GM12864 (cell line): Measurements from ENCODE around the gene VSNL1.

ENCODE experiments used
- DNase-seq: peaks from one replicate; pipeline ENCODE4 v3.0.0-alpha.2; 2011; ENCODE audit warnings: low read depth
- H3K4me3 ChIP-seq: 2 replicates; pipeline ENCODE4 v1.5.1; 2011; ENCODE audit warnings: mild to moderate bottlenecking, low read depth, low read length, control low read depth
- CTCF ChIP-seq: IDR thresholded peaks from 2 replicates; pipeline ENCODE4 v1.5.1; 2011; ENCODE audit warnings: low read depth, mild to moderate bottlenecking, moderate library complexity, low read length, control low read depth, inconsistent platforms; ENCODE audit errors: missing control alignments

Gene VSNL1

GRCh38 chr2:17680119-17680518 lies 139.6 kb downstream of the VSNL1 start:
- H3K4me3 ChIP-seq, result no peak overlapping the region
- TF ChIP-seq CTCF, result no peak
- DNase-seq, result no peak

- no peak for DNase-seq
- no peak for TF ChIP-seq CTCF
- H3K4me3 ChIP-seq, result no peak overlapping the region
Observed at GRCh38 chr2:17682098-17682857, 141.8 kb downstream of the VSNL1 start.

- DNase-seq, result no peak
- no peak overlapping the region for H3K4me3 ChIP-seq
- TF ChIP-seq CTCF, result no peak
Observed at GRCh38 chr2:17683981-17684380, 143.5 kb downstream of the VSNL1 start.

- no peak for TF ChIP-seq CTCF
- no peak for DNase-seq
- no peak overlapping the region for H3K4me3 ChIP-seq
Observed at GRCh38 chr2:17688600-17688999, 148.1 kb downstream of the VSNL1 start.

- H3K4me3 ChIP-seq, result no peak overlapping the region
- TF ChIP-seq CTCF, result no peak
Observed at GRCh38 chr2:17689010-17689409, 148.5 kb downstream of the VSNL1 start.

GRCh38 chr2:17690776-17691175 lies 150.3 kb downstream of the VSNL1 start:
- H3K4me3 ChIP-seq, result no peak overlapping the region
- TF ChIP-seq CTCF, result no peak
- DNase-seq, result no peak

More at GRCh38 chr2:17689010-17689409, 148.5 kb downstream of the VSNL1 start:
- DNase-seq, result no peak
